Measurements from ENCODE around the gene CTNNA1. TPM values are rescaled to one million over a fixed set of nuclear protein-coding genes. Genes with fewer than 3 reads are reported as not detected.

Gene CTNNA1
- total and polyA plus RNA-seq, 9 of the 15 experiments (the other 6 are each of a cell fraction or from before 2014, with no cell fraction given) = 29.6 to 117 (median 89.1) TPM

DNA sequence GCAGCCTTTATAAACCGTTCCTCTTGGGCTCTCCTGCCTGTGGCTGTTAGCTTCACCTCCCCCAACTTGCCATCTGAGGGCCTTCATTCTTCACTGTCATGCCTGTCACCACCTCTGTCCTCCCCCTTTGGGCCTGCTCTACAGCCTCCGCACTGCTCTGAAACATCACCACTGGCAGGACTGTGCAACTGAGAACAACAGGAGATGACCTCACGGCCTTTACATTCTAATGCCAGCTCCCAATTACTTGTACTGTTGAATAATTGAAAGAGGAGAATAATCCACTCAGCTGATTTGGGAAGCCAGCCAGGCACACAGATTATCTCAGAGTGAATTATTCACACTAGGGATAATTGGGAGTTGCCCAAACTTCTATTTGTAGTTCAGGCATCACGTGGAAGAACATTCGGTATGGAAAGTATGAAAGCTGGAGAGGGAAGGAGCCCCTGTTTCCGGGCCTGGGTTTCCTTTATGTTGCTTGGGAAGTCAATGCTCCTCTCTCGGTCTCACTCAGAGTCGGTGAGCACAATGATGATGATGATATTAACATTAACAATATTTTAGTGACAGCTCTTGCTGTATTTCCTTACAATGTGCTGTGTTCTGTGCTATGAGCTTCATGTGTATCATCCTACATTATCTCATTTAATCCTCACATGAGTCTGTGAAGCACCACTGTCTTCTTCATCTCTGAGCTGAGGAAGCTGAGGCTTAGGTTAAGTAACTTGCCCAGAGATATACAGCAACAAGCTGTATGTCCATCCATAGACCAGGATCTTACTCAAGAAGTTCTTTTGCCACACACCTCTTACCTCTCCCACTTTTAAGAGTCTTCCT, 221.2 kb downstream of the CTNNA1 start (continued):
- TF ChIP-seq, protein P1, sequence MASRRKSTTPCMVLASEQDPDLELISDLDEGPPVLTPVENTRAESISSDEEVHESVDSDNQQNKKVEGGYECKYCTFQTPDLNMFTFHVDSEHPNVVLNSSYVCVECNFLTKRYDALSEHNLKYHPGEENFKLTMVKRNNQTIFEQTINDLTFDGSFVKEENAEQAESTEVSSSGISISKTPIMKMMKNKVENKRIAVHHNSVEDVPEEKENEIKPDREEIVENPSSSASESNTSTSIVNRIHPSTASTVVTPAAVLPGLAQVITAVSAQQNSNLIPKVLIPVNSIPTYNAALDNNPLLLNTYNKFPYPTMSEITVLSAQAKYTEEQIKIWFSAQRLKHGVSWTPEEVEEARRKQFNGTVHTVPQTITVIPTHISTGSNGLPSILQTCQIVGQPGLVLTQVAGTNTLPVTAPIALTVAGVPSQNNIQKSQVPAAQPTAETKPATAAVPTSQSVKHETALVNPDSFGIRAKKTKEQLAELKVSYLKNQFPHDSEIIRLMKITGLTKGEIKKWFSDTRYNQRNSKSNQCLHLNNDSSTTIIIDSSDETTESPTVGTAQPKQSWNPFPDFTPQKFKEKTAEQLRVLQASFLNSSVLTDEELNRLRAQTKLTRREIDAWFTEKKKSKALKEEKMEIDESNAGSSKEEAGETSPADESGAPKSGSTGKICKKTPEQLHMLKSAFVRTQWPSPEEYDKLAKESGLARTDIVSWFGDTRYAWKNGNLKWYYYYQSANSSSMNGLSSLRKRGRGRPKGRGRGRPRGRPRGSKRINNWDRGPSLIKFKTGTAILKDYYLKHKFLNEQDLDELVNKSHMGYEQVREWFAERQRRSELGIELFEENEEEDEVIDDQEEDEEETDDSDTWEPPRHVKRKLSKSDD (conservative IDR thresholded peaks at IDR 0.05; ENCODE audit: low read length) = no peak
- peak; percentile 30; the same call in 1 of the 2 replicates for TF ChIP-seq TFAP4 (CRISPR knock-in tag; IDR thresholded peaks at IDR 0.05; ENCODE audit: borderline replicate concordance)
- TF ChIP-seq, protein P2, sequence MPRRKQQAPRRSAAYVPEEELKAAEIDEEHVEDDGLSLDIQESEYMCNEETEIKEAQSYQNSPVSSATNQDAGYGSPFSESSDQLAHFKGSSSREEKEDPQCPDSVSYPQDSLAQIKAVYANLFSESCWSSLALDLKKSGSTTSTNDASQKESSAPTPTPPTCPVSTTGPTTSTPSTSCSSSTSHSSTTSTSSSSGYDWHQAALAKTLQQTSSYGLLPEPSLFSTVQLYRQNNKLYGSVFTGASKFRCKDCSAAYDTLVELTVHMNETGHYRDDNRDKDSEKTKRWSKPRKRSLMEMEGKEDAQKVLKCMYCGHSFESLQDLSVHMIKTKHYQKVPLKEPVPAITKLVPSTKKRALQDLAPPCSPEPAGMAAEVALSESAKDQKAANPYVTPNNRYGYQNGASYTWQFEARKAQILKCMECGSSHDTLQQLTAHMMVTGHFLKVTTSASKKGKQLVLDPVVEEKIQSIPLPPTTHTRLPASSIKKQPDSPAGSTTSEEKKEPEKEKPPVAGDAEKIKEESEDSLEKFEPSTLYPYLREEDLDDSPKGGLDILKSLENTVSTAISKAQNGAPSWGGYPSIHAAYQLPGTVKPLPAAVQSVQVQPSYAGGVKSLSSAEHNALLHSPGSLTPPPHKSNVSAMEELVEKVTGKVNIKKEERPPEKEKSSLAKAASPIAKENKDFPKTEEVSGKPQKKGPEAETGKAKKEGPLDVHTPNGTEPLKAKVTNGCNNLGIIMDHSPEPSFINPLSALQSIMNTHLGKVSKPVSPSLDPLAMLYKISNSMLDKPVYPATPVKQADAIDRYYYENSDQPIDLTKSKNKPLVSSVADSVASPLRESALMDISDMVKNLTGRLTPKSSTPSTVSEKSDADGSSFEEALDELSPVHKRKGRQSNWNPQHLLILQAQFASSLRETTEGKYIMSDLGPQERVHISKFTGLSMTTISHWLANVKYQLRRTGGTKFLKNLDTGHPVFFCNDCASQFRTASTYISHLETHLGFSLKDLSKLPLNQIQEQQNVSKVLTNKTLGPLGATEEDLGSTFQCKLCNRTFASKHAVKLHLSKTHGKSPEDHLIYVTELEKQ (CRISPR knock-in tag; IDR thresholded peaks at IDR 0.05) = 0 out of 2 replicates have a peak, but pooled peaks have one; percentile 51
- TF ChIP-seq RBM15 (IDR thresholded peaks at IDR 0.05; ENCODE audit: insufficient read depth, low read length) = no peak
- no peak for TF ChIP-seq HMGN3 (IDR thresholded peaks at IDR 0.05; ENCODE audit: borderline replicate concordance, extremely low read depth, insufficient read length, low read depth, low read length)
- TF ChIP-seq, protein P3, sequence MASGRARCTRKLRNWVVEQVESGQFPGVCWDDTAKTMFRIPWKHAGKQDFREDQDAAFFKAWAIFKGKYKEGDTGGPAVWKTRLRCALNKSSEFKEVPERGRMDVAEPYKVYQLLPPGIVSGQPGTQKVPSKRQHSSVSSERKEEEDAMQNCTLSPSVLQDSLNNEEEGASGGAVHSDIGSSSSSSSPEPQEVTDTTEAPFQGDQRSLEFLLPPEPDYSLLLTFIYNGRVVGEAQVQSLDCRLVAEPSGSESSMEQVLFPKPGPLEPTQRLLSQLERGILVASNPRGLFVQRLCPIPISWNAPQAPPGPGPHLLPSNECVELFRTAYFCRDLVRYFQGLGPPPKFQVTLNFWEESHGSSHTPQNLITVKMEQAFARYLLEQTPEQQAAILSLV (tag; IDR thresholded peaks at IDR 0.05) = no peak
- no peak for TF ChIP-seq GTF2F1 (IDR thresholded peaks at IDR 0.05; ENCODE audit: low read depth, low read length)
- TF ChIP-seq ATF4 (CRISPR knock-in tag; IDR thresholded peaks at IDR 0.05) = peak; percentile 57; the same call in 1 of the 2 replicates
- TF ChIP-seq NR3C1 (CRISPR knock-in tag; IDR thresholded peaks at IDR 0.05) = no peak
- TF ChIP-seq, protein P4, sequence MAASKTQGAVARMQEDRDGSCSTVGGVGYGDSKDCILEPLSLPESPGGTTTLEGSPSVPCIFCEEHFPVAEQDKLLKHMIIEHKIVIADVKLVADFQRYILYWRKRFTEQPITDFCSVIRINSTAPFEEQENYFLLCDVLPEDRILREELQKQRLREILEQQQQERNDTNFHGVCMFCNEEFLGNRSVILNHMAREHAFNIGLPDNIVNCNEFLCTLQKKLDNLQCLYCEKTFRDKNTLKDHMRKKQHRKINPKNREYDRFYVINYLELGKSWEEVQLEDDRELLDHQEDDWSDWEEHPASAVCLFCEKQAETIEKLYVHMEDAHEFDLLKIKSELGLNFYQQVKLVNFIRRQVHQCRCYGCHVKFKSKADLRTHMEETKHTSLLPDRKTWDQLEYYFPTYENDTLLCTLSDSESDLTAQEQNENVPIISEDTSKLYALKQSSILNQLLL (CRISPR knock-in tag; IDR thresholded peaks at IDR 0.05; ENCODE audit: borderline replicate concordance) = no peak
- no peak for TF ChIP-seq STAG1 (CRISPR knock-in tag; IDR thresholded peaks at IDR 0.05; ENCODE audit: borderline replicate concordance)
- no peak for TF ChIP-seq NELFE (IDR thresholded peaks at IDR 0.05; ENCODE audit: insufficient read depth, insufficient read length)
- no peak for TF ChIP-seq MTA2 (IDR thresholded peaks at IDR 0.05; ENCODE audit: low read depth)
- TF ChIP-seq YBX1 (IDR thresholded peaks at IDR 0.05) = no peak
- no peak for TF ChIP-seq MYBL2 (IDR thresholded peaks at IDR 0.05; ENCODE audit: low read depth)
- TF ChIP-seq MYBL2 (CRISPR knock-in tag; IDR thresholded peaks at IDR 0.05; ENCODE audit: borderline replicate concordance) = no peak

Measured in K562 (cell line).